K562 (cell line): ENCODE measurements around the gene ARHGAP24.

Experiments
- ATF1 ChIP-seq, 2 experiments: fragments of 450-650 bp in 1 of 2; IDR thresholded peaks; 2 replicates each; pipeline ENCODE4 v1.6.1; 2016; ENCODE audit warnings: missing compliant biosample characterization in 1 of 2, missing genetic modification characterization in 1 of 2
- C11orf30 ChIP-seq: fragments of 450-650 bp; IDR thresholded peaks from 2 replicates; pipeline ENCODE4 v1.6.1; 2016; ENCODE audit warnings: low read depth, mild to moderate bottlenecking
- E2F6 ChIP-seq, 2 experiments: IDR thresholded peaks; 2 replicates each; pipeline ENCODE4 v1.6.1; 2011; ENCODE audit warnings: borderline replicate concordance in 1 of 2, control low read depth in 1 of 2, low read depth in 1 of 2, low read length in 1 of 2, mild to moderate bottlenecking in 1 of 2, mixed read lengths in 1 of 2, moderate library complexity in 1 of 2; ENCODE audit not compliant: insufficient read depth in 1 of 2, insufficient read length in 1 of 2, poor library complexity in 1 of 2, severe bottlenecking in 1 of 2; ENCODE audit errors: extremely low read depth in 1 of 2
- POLR2AphosphoS5 ChIP-seq: IDR thresholded peaks from 2 replicates; pipeline ENCODE4 v1.6.1; 2011; ENCODE audit warnings: mild to moderate bottlenecking, low read depth, low read length, moderate library complexity; ENCODE audit not compliant: control insufficient read depth, insufficient read depth
- POLR2G ChIP-seq: fragments of 200-400 bp; formaldehyde crosslinking; IDR thresholded peaks from 2 replicates; pipeline ENCODE4 v1.6.1; 2017; ENCODE audit warnings: low read depth, mild to moderate bottlenecking, antibody characterized with exemption, low read length, moderate library complexity
- ZZZ3 ChIP-seq: fragments of 450-650 bp; IDR thresholded peaks from 2 replicates; pipeline ENCODE4 v1.6.1; 2016; ENCODE audit warnings: antibody characterized with exemption, mild to moderate bottlenecking, moderate library complexity
- TF ChIP-seq, protein P1 (sequence below), 3 experiments: IDR thresholded peaks in 2 of 3; conservative IDR thresholded peaks in 1 of 3; 2 replicates each; pipeline ENCODE4 v1.5.1; 2011 to 2012; ENCODE audit warnings: low read length in 3 of 3, mild to moderate bottlenecking in 3 of 3, control low read depth in 2 of 3, improper control_type of control experiment in 1 of 3, inconsistent platforms in 1 of 3, low read depth in 1 of 3, mixed read lengths in 1 of 3, moderate library complexity in 1 of 3; ENCODE audit not compliant: insufficient read depth in 2 of 3
- TF ChIP-seq, protein P2 (sequence below): IDR thresholded peaks from 2 replicates; pipeline ENCODE4 v1.6.1; 2012; ENCODE audit warnings: low read depth, low read length, improper control_type of control experiment, borderline replicate concordance

- TF ChIP-seq, protein P1, sequence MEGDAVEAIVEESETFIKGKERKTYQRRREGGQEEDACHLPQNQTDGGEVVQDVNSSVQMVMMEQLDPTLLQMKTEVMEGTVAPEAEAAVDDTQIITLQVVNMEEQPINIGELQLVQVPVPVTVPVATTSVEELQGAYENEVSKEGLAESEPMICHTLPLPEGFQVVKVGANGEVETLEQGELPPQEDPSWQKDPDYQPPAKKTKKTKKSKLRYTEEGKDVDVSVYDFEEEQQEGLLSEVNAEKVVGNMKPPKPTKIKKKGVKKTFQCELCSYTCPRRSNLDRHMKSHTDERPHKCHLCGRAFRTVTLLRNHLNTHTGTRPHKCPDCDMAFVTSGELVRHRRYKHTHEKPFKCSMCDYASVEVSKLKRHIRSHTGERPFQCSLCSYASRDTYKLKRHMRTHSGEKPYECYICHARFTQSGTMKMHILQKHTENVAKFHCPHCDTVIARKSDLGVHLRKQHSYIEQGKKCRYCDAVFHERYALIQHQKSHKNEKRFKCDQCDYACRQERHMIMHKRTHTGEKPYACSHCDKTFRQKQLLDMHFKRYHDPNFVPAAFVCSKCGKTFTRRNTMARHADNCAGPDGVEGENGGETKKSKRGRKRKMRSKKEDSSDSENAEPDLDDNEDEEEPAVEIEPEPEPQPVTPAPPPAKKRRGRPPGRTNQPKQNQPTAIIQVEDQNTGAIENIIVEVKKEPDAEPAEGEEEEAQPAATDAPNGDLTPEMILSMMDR (IDR thresholded peaks at IDR 0.05 in 2 of 3, conservative IDR thresholded peaks at IDR 0.05 in 1 of 3; ENCODE audit: insufficient read depth in 2 of 3, low read depth in 1 of 3, low read length in 3 of 3) = no peak
- TF ChIP-seq POLR2G (no peak), POLR2AphosphoS5 (no peak), C11orf30 (no peak), E2F6 (IDR thresholded peaks at IDR 0.05; ENCODE audit: borderline replicate concordance in 1 of 2, extremely low read depth in 1 of 2, insufficient read depth in 1 of 2, insufficient read length in 1 of 2, low read depth in 1 of 2, low read length in 1 of 2, poor library complexity in 1 of 2, severe bottlenecking in 1 of 2) (no peak), ATF1 (CRISPR knock-in tag; IDR thresholded peaks at IDR 0.05) (no peak), ATF1 (tag; IDR thresholded peaks at IDR 0.05) (no peak), ZZZ3 (no peak)
- TF ChIP-seq, protein P2, sequence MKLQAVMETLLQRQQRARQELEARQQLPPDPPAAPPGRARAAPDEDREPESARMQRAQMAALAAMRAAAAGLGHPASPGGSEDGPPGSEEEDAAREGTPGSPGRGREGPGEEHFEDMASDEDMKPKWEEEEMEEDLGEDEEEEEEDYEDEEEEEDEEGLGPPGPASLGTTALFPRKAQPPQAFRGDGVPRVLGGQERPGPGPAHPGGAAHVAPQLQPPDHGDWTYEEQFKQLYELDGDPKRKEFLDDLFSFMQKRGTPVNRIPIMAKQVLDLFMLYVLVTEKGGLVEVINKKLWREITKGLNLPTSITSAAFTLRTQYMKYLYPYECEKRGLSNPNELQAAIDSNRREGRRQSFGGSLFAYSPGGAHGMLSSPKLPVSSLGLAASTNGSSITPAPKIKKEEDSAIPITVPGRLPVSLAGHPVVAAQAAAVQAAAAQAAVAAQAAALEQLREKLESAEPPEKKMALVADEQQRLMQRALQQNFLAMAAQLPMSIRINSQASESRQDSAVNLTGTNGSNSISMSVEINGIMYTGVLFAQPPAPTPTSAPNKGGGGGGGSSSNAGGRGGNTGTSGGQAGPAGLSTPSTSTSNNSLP = no peak
Observed at GRCh38 chr4:85445050-85445639, 29.8 kb upstream of the ARHGAP24 start.
